ENCODE measurements around the gene INPPL1.
"Not testable (repeated sequence)": the region's sequence is repeated elsewhere in the genome, so short reads cannot be mapped to it uniquely, and the experiment has no call there.

Gene INPPL1, protein sequence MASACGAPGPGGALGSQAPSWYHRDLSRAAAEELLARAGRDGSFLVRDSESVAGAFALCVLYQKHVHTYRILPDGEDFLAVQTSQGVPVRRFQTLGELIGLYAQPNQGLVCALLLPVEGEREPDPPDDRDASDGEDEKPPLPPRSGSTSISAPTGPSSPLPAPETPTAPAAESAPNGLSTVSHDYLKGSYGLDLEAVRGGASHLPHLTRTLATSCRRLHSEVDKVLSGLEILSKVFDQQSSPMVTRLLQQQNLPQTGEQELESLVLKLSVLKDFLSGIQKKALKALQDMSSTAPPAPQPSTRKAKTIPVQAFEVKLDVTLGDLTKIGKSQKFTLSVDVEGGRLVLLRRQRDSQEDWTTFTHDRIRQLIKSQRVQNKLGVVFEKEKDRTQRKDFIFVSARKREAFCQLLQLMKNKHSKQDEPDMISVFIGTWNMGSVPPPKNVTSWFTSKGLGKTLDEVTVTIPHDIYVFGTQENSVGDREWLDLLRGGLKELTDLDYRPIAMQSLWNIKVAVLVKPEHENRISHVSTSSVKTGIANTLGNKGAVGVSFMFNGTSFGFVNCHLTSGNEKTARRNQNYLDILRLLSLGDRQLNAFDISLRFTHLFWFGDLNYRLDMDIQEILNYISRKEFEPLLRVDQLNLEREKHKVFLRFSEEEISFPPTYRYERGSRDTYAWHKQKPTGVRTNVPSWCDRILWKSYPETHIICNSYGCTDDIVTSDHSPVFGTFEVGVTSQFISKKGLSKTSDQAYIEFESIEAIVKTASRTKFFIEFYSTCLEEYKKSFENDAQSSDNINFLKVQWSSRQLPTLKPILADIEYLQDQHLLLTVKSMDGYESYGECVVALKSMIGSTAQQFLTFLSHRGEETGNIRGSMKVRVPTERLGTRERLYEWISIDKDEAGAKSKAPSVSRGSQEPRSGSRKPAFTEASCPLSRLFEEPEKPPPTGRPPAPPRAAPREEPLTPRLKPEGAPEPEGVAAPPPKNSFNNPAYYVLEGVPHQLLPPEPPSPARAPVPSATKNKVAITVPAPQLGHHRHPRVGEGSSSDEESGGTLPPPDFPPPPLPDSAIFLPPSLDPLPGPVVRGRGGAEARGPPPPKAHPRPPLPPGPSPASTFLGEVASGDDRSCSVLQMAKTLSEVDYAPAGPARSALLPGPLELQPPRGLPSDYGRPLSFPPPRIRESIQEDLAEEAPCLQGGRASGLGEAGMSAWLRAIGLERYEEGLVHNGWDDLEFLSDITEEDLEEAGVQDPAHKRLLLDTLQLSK

GRCh38 chr11:72224564-72225410 lies at the start of gene INPPL1:
INPPL1 (plus strand) TSS chr11:72224767; CDS start chr11:72224985, 218 bp downstream.
- peaks cover 26% of the 10 kb centered on the region for H3K36me3 ChIP-seq (ENCODE audit: insufficient read depth, low read length)
- peaks cover 2% of the 10 kb centered on the region for H3K27me3 ChIP-seq (ENCODE audit: insufficient read depth, low read length)
- peaks cover 10% of the 10 kb centered on the region for H3K4me1 ChIP-seq (ENCODE audit: insufficient read depth, low read length)
- no peaks in the 10 kb centered on the region for H3K9me3 ChIP-seq (ENCODE audit: low read length)
- H3K4me3 ChIP-seq (ENCODE audit: low read length), result peak within 1 kb of the TSS; percentile 74
- H2AFZ ChIP-seq (ENCODE audit: low read depth, low read length), result peak within 1 kb of the TSS; percentile 76

DNA sequence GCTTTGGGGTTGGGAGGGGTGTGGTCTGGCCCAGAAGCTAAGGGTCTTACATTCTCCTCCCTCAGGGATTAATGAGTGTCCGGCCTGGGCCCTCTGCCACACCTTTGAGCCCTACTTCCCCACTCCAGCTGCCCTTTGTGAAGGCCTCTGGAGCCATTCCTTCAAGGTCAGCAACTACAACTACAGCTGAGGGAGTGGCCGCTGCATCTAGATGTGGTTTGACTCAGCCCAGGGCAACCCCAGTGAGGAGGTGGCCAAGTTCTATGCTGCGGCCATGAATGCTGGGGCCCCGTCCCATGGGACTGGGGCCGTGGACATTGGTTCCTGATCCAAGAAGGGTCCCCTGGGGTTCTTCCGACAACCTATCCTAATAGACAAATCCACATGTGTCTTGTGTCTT lies 46.9 kb upstream of the INPPL1 start:
- Histone ChIP-seq H3K4me3 (ENCODE audit: low read length) (no peak overlapping the region), H3K4me1 (ENCODE audit: insufficient read depth, low read length) (no peaks in the 10 kb centered on the region), H3K27me3 (ENCODE audit: insufficient read depth, low read length) (peaks cover 12% of the 10 kb centered on the region), H3K36me3 (ENCODE audit: insufficient read depth, low read length) (no peaks in the 10 kb centered on the region), H3K9me3 (ENCODE audit: low read length) (no peaks in the 10 kb centered on the region), H2AFZ (ENCODE audit: low read depth, low read length) (no peak overlapping the region)

DNA sequence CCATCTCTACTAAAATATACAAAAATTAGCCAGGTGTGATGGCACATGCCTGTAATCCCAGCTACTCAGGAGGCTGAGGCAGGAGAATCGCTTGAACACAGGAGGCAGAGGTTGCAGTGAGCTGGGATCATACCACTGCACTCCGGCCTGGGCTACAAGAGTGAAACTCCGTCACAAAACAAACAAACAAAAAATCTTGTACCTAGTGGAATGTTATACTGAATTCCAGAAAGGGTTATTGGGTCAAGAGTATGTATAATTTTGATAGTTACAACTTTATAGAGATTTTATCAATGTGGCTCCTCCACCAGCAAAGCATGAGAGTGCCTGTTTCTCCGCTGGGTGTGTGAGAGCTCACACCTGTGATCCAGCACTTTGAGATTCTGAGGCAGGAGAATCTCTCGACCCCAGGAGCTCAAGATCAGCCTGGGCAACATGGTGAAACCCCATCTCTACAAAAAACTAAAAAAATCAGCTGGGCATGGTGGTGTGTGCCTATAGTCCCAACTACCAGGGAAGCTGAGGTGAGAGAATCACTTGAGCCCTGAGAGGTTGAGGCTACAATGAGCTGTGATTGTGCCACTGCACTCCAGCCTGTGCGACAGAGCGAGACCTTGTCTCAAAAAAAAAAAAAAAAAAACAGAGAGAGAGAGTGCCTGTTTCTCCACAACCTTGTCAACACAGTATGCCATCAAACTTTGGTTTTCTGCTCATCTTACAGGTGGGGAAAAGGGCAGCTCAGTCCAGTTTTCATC lies 45.3 kb upstream of the INPPL1 start:
- H3K4me3 ChIP-seq (ENCODE audit: low read length), result no peak overlapping the region
- H3K9me3 ChIP-seq (ENCODE audit: low read length), result no peaks in the 10 kb centered on the region
- peaks cover 6% of the 10 kb centered on the region for H3K27me3 ChIP-seq (ENCODE audit: insufficient read depth, low read length)
- H3K36me3 ChIP-seq (ENCODE audit: insufficient read depth, low read length), result no peaks in the 10 kb centered on the region
- no peak overlapping the region for H2AFZ ChIP-seq (ENCODE audit: low read depth, low read length)
- H3K4me1 ChIP-seq (ENCODE audit: insufficient read depth, low read length), result no peaks in the 10 kb centered on the region

GRCh38 chr11:72179804-72180396 lies 44.7 kb upstream of the INPPL1 start:
- H3K4me1 ChIP-seq (ENCODE audit: insufficient read depth, low read length), result no peaks in the 10 kb centered on the region
- no peak overlapping the region for H2AFZ ChIP-seq (ENCODE audit: low read depth, low read length)
- no peak overlapping the region for H3K4me3 ChIP-seq (ENCODE audit: low read length)
- H3K9me3 ChIP-seq (ENCODE audit: low read length), result no peaks in the 10 kb centered on the region
- no peaks in the 10 kb centered on the region for H3K36me3 ChIP-seq (ENCODE audit: insufficient read depth, low read length)
- peaks cover 6% of the 10 kb centered on the region for H3K27me3 ChIP-seq (ENCODE audit: insufficient read depth, low read length)

- H3K9me3 ChIP-seq (ENCODE audit: low read length); H2AFZ ChIP-seq (ENCODE audit: low read depth, low read length); H3K4me1 ChIP-seq (ENCODE audit: insufficient read depth, low read length); H3K27me3 ChIP-seq (ENCODE audit: insufficient read depth, low read length); H3K36me3 ChIP-seq (ENCODE audit: insufficient read depth, low read length); H3K4me3 ChIP-seq (ENCODE audit: low read length): not testable (repeated sequence)
These were observed 43.5 kb upstream of the INPPL1 start for GRCh38 chr11:72180892-72181552.

GRCh38 chr11:72181553-72181958 lies 43.0 kb upstream of the INPPL1 start:
- not testable (repeated sequence) for H3K9me3 ChIP-seq (ENCODE audit: low read length); H3K27me3 ChIP-seq (ENCODE audit: insufficient read depth, low read length); H3K36me3 ChIP-seq (ENCODE audit: insufficient read depth, low read length); H3K4me3 ChIP-seq (ENCODE audit: low read length); H3K4me1 ChIP-seq (ENCODE audit: insufficient read depth, low read length); H2AFZ ChIP-seq (ENCODE audit: low read depth, low read length)

- Histone ChIP-seq H3K4me3 (ENCODE audit: low read length) (no peak overlapping the region), H3K27me3 (ENCODE audit: insufficient read depth, low read length) (no peaks in the 10 kb centered on the region), H3K9me3 (ENCODE audit: low read length) (no peaks in the 10 kb centered on the region), H3K4me1 (ENCODE audit: insufficient read depth, low read length) (peaks cover 3% of the 10 kb centered on the region), H3K36me3 (ENCODE audit: insufficient read depth, low read length) (no peaks in the 10 kb centered on the region), H2AFZ (ENCODE audit: low read depth, low read length) (no peak overlapping the region)
These were observed 36.3 kb upstream of the INPPL1 start for GRCh38 chr11:72188267-72188666.

- Histone ChIP-seq H3K4me1 (ENCODE audit: insufficient read depth, low read length) (peaks cover 3% of the 10 kb centered on the region), H3K9me3 (ENCODE audit: low read length) (no peaks in the 10 kb centered on the region), H3K36me3 (ENCODE audit: insufficient read depth, low read length) (no peaks in the 10 kb centered on the region), H2AFZ (ENCODE audit: low read depth, low read length) (no peak overlapping the region), H3K27me3 (ENCODE audit: insufficient read depth, low read length) (no peaks in the 10 kb centered on the region), H3K4me3 (ENCODE audit: low read length) (no peak overlapping the region)
These were observed 34.9 kb upstream of the INPPL1 start for GRCh38 chr11:72189455-72190250.

- Histone ChIP-seq H2AFZ (ENCODE audit: low read depth, low read length) (no peak overlapping the region), H3K9me3 (ENCODE audit: low read length) (no peaks in the 10 kb centered on the region), H3K4me3 (ENCODE audit: low read length) (no peak overlapping the region), H3K36me3 (ENCODE audit: insufficient read depth, low read length) (no peaks in the 10 kb centered on the region), H3K4me1 (ENCODE audit: insufficient read depth, low read length) (peaks cover 3% of the 10 kb centered on the region), H3K27me3 (ENCODE audit: insufficient read depth, low read length) (peaks cover 2% of the 10 kb centered on the region)
These were observed 33.9 kb upstream of the INPPL1 start for GRCh38 chr11:72190631-72191071.

- Histone ChIP-seq H3K27me3 (ENCODE audit: insufficient read depth, low read length) (peaks cover 2% of the 10 kb centered on the region), H3K4me1 (ENCODE audit: insufficient read depth, low read length) (peaks cover 3% of the 10 kb centered on the region), H3K36me3 (ENCODE audit: insufficient read depth, low read length) (no peaks in the 10 kb centered on the region), H3K4me3 (ENCODE audit: low read length) (no peak within 1 kb of the TSS), H3K9me3 (ENCODE audit: low read length) (no peaks in the 10 kb centered on the region), H2AFZ (ENCODE audit: low read depth, low read length) (no peak within 1 kb of the TSS)
These were observed 32.6 kb upstream of the INPPL1 start, which contains the start of gene FOLR1 for GRCh38 chr11:72191961-72192381. FOLR1 (plus strand) TSS chr11:72192140; CDS start chr11:72192174, 34 bp downstream.

Data from neuron (in vitro differentiated cells).